ENCODE measurements around the gene RUNX1. TPM values are rescaled to one million over a fixed set of nuclear protein-coding genes. Genes with fewer than 3 reads are reported as not detected.

The RUNX1 gene
- total RNA-seq, 1 donor from 2014 or later = 92.1 TPM

GRCh38 chr21:34795548-34796180 is 253.4 kb downstream of the RUNX1 start:
- intact Hi-C loops (cut with micrococcal nuclease) = no loop called here
- TF ChIP-seq, protein P1, sequence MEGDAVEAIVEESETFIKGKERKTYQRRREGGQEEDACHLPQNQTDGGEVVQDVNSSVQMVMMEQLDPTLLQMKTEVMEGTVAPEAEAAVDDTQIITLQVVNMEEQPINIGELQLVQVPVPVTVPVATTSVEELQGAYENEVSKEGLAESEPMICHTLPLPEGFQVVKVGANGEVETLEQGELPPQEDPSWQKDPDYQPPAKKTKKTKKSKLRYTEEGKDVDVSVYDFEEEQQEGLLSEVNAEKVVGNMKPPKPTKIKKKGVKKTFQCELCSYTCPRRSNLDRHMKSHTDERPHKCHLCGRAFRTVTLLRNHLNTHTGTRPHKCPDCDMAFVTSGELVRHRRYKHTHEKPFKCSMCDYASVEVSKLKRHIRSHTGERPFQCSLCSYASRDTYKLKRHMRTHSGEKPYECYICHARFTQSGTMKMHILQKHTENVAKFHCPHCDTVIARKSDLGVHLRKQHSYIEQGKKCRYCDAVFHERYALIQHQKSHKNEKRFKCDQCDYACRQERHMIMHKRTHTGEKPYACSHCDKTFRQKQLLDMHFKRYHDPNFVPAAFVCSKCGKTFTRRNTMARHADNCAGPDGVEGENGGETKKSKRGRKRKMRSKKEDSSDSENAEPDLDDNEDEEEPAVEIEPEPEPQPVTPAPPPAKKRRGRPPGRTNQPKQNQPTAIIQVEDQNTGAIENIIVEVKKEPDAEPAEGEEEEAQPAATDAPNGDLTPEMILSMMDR (IDR thresholded peaks at IDR 0.05) = no peak
- H3K4me3 Mint-ChIP-seq = no peak overlapping the region
- H3K27me3 Mint-ChIP-seq = no peaks in the 10 kb centered on the region
- DNase-seq (no peak), ATAC-seq (ENCODE audit: low read depth) (no peak)
- no peaks in the 10 kb centered on the region for H3K4me1 Mint-ChIP-seq
- H3K36me3 Mint-ChIP-seq (ENCODE audit: low read depth) = peaks cover 78% of the 10 kb centered on the region
- no peaks in the 10 kb centered on the region for H3K9me3 Mint-ChIP-seq
- no peak overlapping the region for H3K27ac Mint-ChIP-seq
- ChIA-PET CTCF (interaction anchor here (2.0 kb wide), 1 partner anchor 605 kb away, joined by 5 read pairs; no protein-coding TSS in a partner anchor), POLR2A (interaction anchor here (0.6 kb wide), 1 partner anchor 87 kb away, joined by 4 read pairs; no protein-coding TSS in a partner anchor)

GRCh38 chr21:34795175-34795547 is 253.9 kb downstream of the RUNX1 start:
- intact Hi-C loops (cut with micrococcal nuclease) = no loop called here
- DNase-seq (no peak), ATAC-seq (ENCODE audit: low read depth) (no peak)
- Mint-ChIP-seq H3K4me1 (no peaks in the 10 kb centered on the region), H3K36me3 (ENCODE audit: low read depth) (peaks cover 75% of the 10 kb centered on the region), H3K9me3 (no peaks in the 10 kb centered on the region), H3K27me3 (no peaks in the 10 kb centered on the region), H3K27ac (no peak overlapping the region), H3K4me3 (no peak overlapping the region)
- POLR2A ChIA-PET = no interaction called here
- CTCF ChIA-PET = interaction anchor here (1.0 kb wide), 1 partner anchor 1044 kb away, joined by 3 read pairs; no protein-coding TSS in a partner anchor
- TF ChIP-seq, protein P1 (IDR thresholded peaks at IDR 0.05) = no peak

- Mint-ChIP-seq H3K36me3 (ENCODE audit: low read depth) (peaks cover 72% of the 10 kb centered on the region), H3K27ac (no peak overlapping the region), H3K4me3 (no peak overlapping the region), H3K9me3 (no peaks in the 10 kb centered on the region), H3K4me1 (no peaks in the 10 kb centered on the region), H3K27me3 (no peaks in the 10 kb centered on the region)
- intact Hi-C loops (cut with micrococcal nuclease) = no loop called here
- ChIA-PET POLR2A (interaction anchor here (0.6 kb wide), 1 partner anchor 9 kb away, joined by 3 read pairs; no protein-coding TSS in a partner anchor), CTCF (interaction anchor here (1.0 kb wide), 1 partner anchor 1045 kb away, joined by 3 read pairs; no protein-coding TSS in a partner anchor)
- ATAC-seq (ENCODE audit: low read depth) (no peak), DNase-seq (no peak)
- TF ChIP-seq, protein P1 (IDR thresholded peaks at IDR 0.05) = no peak
Measured at GRCh38 chr21:34794686-34795085, 254.4 kb downstream of the RUNX1 start.

- Mint-ChIP-seq H3K4me3 (no peak overlapping the region), H3K36me3 (ENCODE audit: low read depth) (peaks cover 66% of the 10 kb centered on the region), H3K9me3 (no peaks in the 10 kb centered on the region), H3K4me1 (no peaks in the 10 kb centered on the region), H3K27me3 (no peaks in the 10 kb centered on the region), H3K27ac (no peak overlapping the region)
- CTCF ChIA-PET = no interaction called here
- DNase-seq (no peak), ATAC-seq (ENCODE audit: low read depth) (no peak)
- intact Hi-C loops (cut with micrococcal nuclease) = no loop called here
- POLR2A ChIA-PET = no interaction called here
- TF ChIP-seq, protein P1 (IDR thresholded peaks at IDR 0.05) = no peak
Measured at GRCh38 chr21:34793471-34793870, 255.6 kb downstream of the RUNX1 start.

DNA sequence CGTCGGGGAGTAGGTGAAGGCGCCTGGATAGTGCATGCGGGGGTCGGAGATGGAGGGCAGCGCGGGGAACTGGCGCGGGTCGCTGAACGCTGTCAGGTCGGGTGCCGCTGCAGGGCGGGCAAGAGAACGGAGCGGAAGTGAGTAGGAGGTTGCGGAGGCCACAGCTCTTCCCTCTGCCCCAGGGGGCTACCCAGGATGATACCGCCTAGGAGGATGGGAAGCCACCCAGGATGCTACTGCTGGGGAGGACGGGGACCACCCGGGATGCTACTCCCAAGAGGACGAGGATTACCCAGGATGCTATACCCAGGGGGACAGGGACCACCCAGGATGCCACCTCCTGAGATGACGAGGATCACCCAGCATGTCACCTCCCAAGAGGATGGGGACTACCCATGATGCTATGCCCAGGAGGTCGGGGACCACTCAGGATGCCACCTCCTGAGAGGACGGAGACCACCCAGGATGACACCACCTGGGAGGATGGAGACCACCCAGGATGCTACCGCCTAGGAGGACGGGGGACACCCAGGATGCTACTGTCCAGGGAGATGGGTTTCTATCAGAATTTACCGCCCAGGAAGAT is 256.5 kb downstream of the RUNX1 start:
- no peak overlapping the region for H3K4me3 Mint-ChIP-seq
- no peak for ATAC-seq (ENCODE audit: low read depth)
- intact Hi-C loops (cut with micrococcal nuclease) = no loop called here
- H3K9me3 Mint-ChIP-seq = no peaks in the 10 kb centered on the region
- POLR2A ChIA-PET = no interaction called here
- peaks cover 58% of the 10 kb centered on the region for H3K36me3 Mint-ChIP-seq (ENCODE audit: low read depth)
- H3K4me1 Mint-ChIP-seq = no peaks in the 10 kb centered on the region
- H3K27me3 Mint-ChIP-seq = no peaks in the 10 kb centered on the region
- DNase-seq = no peak
- peak overlapping the region; percentile 21 for H3K27ac Mint-ChIP-seq
- CTCF ChIA-PET = no interaction called here
- TF ChIP-seq, protein P1 (IDR thresholded peaks at IDR 0.05) = no peak

All from activated B cell treated with CpG ODN at 0.5 μM for 24 hours (primary cell).